Calu3 (cell line): Measurements from ENCODE around the gene CDK15. TPM values are rescaled to one million over a fixed set of nuclear protein-coding genes. Genes with fewer than 3 reads are reported as not detected.

Source experiments
- BruUV-seq: library from RNA; stranded (reverse); fragments of 400-500 nt; replicated peaks from 2 replicates; lab custom pipeline; 2021; lab: Mats Ljungman, UMichigan
- CTCF ChIA-PET: fragments of 300-600 bp; sonication (Branson Sonifier 250); formaldehyde crosslinking; loops from one replicate; lab custom pipeline; 2022; ENCODE audit warnings: antibody characterized with exemption; lab: Charles Lee
- DNase-seq: peaks from one replicate; pipeline ENCODE4 v3.0.0; 2022
- H3K27ac Mint-ChIP-seq: one replicate; pipeline ENCODE4 v1.8.0; 2022; ENCODE audit warnings: mixed read lengths; ENCODE audit not compliant: unreplicated experiment
- H3K27me3 Mint-ChIP-seq: one replicate; pipeline ENCODE4 v1.8.0; 2022; ENCODE audit warnings: mixed read lengths; ENCODE audit not compliant: unreplicated experiment
- H3K36me3 Mint-ChIP-seq: one replicate; pipeline ENCODE4 v1.8.0; 2022; ENCODE audit warnings: mild to moderate bottlenecking, moderate library complexity, mixed read lengths; ENCODE audit not compliant: insufficient read depth, unreplicated experiment
- H3K4me1 Mint-ChIP-seq: one replicate; pipeline ENCODE4 v1.8.0; 2022; ENCODE audit warnings: mild to moderate bottlenecking, low read depth, mixed read lengths; ENCODE audit not compliant: unreplicated experiment
- H3K4me3 Mint-ChIP-seq: one replicate; pipeline ENCODE4 v1.8.0; 2022; ENCODE audit warnings: mild to moderate bottlenecking, low read depth, moderate library complexity, mixed read lengths; ENCODE audit not compliant: unreplicated experiment
- H3K9me3 Mint-ChIP-seq: one replicate; pipeline ENCODE4 v1.8.0; 2022; ENCODE audit warnings: low read depth, mixed read lengths; ENCODE audit not compliant: unreplicated experiment
- intact Hi-C: fragments of 100-400 bp; cut with micrococcal nuclease; formaldehyde crosslinking; loops from one replicate; pipeline ENCODE4 v1.10.0; 2022; ENCODE audit not compliant: unreplicated experiment
- total RNA-seq: library from RNA; stranded (reverse); gene quantifications from 2 replicates; pipeline ENCODE4 v1.2.3, GENCODE V29; 2022
- TF ChIP-seq, protein P1 (sequence below): fragments of 200-600 bp; IDR thresholded peaks from one replicate; pipeline ENCODE4 v1.8.0; 2022; ENCODE audit warnings: antibody characterized with exemption; ENCODE audit not compliant: unreplicated experiment

CDK15 gene
- total RNA-seq, 1 experiment from 2014 or later, result not detected

DNA sequence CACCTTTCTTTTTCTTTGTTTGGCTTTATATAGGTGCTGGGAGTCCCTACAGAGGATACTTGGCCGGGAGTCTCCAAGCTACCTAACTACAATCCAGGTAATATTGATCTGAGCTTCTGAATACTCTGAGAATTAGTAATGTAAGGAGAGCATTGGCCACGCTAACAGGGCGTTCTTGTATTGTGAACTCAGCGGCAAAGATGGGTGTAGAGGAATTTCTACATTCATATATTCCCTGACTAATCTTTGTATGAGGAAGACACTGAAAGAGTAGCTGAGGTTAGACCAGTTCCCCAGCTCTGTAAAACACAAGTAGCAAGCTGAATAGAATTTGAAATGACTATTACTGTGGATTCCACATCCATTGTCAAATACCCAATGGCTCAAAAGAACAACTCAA, 48.5 kb downstream of the CDK15 start:
- DNase-seq, result peak; percentile 14
- H3K27me3 Mint-ChIP-seq, result peaks cover 24% of the 10 kb centered on the region
- no peak overlapping the region for H3K4me3 Mint-ChIP-seq
- no TSS peak for BruUV-seq
- CTCF ChIA-PET, result interaction anchor here (0.6 to 1.6 kb wide), 4 partner anchors 10 to 247 kb away, joined by 3 to 6 read pairs (median 4); no protein-coding TSS in a partner anchor
- TF ChIP-seq, protein P1, sequence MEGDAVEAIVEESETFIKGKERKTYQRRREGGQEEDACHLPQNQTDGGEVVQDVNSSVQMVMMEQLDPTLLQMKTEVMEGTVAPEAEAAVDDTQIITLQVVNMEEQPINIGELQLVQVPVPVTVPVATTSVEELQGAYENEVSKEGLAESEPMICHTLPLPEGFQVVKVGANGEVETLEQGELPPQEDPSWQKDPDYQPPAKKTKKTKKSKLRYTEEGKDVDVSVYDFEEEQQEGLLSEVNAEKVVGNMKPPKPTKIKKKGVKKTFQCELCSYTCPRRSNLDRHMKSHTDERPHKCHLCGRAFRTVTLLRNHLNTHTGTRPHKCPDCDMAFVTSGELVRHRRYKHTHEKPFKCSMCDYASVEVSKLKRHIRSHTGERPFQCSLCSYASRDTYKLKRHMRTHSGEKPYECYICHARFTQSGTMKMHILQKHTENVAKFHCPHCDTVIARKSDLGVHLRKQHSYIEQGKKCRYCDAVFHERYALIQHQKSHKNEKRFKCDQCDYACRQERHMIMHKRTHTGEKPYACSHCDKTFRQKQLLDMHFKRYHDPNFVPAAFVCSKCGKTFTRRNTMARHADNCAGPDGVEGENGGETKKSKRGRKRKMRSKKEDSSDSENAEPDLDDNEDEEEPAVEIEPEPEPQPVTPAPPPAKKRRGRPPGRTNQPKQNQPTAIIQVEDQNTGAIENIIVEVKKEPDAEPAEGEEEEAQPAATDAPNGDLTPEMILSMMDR, result no peak
- intact Hi-C loops, result no loop called here
- H3K36me3 Mint-ChIP-seq, result no peaks in the 10 kb centered on the region
- peak overlapping the region; percentile 1 for H3K27ac Mint-ChIP-seq
- peaks cover 21% of the 10 kb centered on the region for H3K4me1 Mint-ChIP-seq
- no peaks in the 10 kb centered on the region for H3K9me3 Mint-ChIP-seq

DNA sequence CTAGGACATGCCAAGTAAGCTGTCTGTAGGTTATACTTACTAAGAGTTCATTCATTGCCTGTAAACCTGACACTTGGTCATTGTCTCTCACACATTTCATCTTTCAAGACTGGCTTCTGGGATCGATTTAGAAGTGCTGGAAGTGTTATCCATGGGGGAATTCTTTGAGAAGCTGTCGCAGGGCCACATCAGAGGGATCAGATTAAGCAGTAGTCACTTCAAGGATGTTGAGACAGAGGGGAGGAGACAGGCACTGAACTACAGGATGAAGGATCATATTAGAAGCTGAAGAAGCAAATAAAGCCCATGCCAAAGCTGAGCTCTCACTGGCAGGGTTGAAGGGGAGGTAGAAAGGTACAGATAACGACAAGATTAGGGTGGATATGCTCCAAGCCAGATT, 49.0 kb downstream of the CDK15 start:
- Mint-ChIP-seq H3K4me1 (peaks cover 23% of the 10 kb centered on the region), H3K27me3 (peaks cover 24% of the 10 kb centered on the region), H3K27ac (no peak overlapping the region), H3K4me3 (no peak overlapping the region), H3K9me3 (no peaks in the 10 kb centered on the region), H3K36me3 (no peaks in the 10 kb centered on the region)
- CTCF ChIA-PET, result interaction anchor here (0.6 to 1.6 kb wide), 4 partner anchors 9 to 247 kb away, joined by 3 to 6 read pairs (median 4); no protein-coding TSS in a partner anchor
- no peak for DNase-seq
- intact Hi-C loops, result no loop called here
- no TSS peak for BruUV-seq
- TF ChIP-seq, protein P1, result no peak

DNA sequence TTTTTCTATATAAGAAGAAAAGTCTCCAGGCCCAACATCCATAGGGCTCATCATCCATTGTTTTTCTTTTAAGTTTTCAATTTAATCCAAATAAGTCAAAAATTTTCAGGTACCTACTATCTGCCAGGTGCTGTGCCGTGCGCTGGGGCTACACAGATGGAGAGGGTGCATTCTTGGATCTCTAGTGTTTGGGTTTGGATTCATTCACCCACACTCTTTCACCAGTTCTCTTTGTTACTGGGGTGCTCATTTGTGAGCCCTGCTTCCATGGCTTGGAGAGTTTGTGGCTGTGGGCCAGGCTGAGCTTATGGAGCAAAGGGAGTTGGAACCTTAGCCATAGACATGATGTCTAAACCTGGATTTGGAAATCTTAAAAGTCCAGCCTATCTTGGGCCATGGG, 51.0 kb downstream of the CDK15 start:
- CTCF ChIA-PET, result no interaction called here
- Mint-ChIP-seq H3K4me1 (peaks cover 30% of the 10 kb centered on the region), H3K4me3 (no peak overlapping the region), H3K27ac (no peak overlapping the region), H3K27me3 (peaks cover 24% of the 10 kb centered on the region), H3K36me3 (no peaks in the 10 kb centered on the region), H3K9me3 (no peaks in the 10 kb centered on the region)
- no peak for DNase-seq
- TF ChIP-seq, protein P1, result no peak
- intact Hi-C loops, result no loop called here
- BruUV-seq, result no TSS peak

DNA sequence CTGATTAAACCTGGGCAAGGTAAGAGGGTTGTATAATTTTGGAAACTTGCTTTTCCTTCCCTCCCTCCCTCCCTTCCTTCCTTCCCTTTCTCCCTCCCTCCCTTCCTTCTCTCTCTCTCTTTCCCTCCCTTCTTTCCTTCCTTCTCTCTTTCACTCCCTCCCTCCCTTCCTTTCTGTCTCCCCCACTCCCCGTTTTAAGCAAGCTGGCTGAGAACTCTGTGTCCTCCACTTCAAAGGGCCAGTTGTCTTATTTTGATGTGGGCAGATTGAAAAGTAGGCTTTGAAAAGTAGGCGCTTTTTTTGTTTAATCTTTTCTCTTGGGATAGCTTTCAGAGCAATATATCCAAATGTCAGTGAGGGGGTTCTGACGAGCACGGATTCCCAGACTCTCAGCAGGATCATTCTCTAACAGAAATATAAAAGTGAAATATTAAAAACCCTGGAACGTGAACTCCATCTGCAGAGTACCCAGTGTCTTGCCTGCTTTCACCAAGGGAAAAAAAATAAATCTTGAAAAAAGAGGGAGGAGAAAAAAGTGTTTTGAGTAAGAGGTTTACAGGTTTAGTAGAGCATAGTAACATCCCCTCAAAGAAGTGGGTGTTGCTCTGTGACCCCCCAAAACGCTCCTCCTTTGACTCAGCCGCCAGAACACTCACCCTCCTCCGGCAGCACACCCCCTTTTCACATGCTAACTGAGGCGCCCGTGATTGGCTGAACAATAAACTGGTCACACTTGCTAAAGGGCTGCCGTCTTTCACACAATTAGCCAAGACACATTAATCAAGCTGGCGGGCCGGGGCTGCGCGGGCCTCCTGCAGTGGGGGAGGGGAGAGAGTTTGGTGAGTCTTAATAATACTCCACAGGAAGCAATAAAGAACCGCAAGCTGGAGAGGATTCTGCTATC, 52.2 kb downstream of the CDK15 start:
- CTCF ChIA-PET, result interaction anchor here (1.1 kb wide), 1 partner anchor 30 kb away, joined by 3 read pairs; no protein-coding TSS in a partner anchor
- Mint-ChIP-seq H3K9me3 (no peaks in the 10 kb centered on the region), H3K36me3 (no peaks in the 10 kb centered on the region), H3K27me3 (peaks cover 24% of the 10 kb centered on the region), H3K4me3 (no peak overlapping the region), H3K27ac (no peak overlapping the region), H3K4me1 (peaks cover 30% of the 10 kb centered on the region)
- TF ChIP-seq, protein P1, result no peak
- DNase-seq, result no peak
- intact Hi-C loops, result no loop called here
- no TSS peak for BruUV-seq
